Activated naive CD4-positive, alpha-beta T cell treated with anti-CD3 and anti-CD28 coated beads, Interleukin-2, amount 50 U/mL, for 16 hours (primary cell): Measurements from ENCODE around the gene TAF12.
A peak's percentile ranks its signal among the peaks of the same experiment; 100 is the strongest.
"Not testable (repeated sequence)": the region's sequence is repeated elsewhere in the genome, so short reads cannot be mapped to it uniquely, and the experiment has no call there.

Experiments used
- DNase-seq: peaks from one replicate; pipeline ENCODE4 v3.0.0-alpha.2; 2020

Gene TAF12

GRCh38 chr1:28642056-28642846 is 616 bp downstream of the TAF12 start:
- no peak for DNase-seq

GRCh38 chr1:28640766-28641165 is 2.1 kb downstream of the TAF12 start:
- peak; percentile 25 for DNase-seq

GRCh38 chr1:28632560-28632959 is 10.3 kb downstream of the TAF12 start:
- DNase-seq: no peak

GRCh38 chr1:28631713-28632112 is 11.2 kb downstream of the TAF12 start:
- no peak for DNase-seq

- DNase-seq: no peak
Measured at GRCh38 chr1:28613175-28613574, 29.7 kb downstream of the TAF12 start.

GRCh38 chr1:28606771-28607170 is 36.1 kb downstream of the TAF12 start:
- no peak for DNase-seq

- no peak for DNase-seq
Measured at GRCh38 chr1:28604962-28605361, 37.9 kb downstream of the TAF12 start.

- DNase-seq: no peak
Measured at GRCh38 chr1:28604411-28604810, 38.5 kb downstream of the TAF12 start.

- peak; percentile 29 for DNase-seq
Measured at GRCh38 chr1:28602536-28603439, 40.1 kb downstream of the TAF12 start.

GRCh38 chr1:28601696-28602095 is 41.2 kb downstream of the TAF12 start:
- no peak for DNase-seq

- DNase-seq: not testable (repeated sequence)
Measured at GRCh38 chr1:28596276-28596675, 46.6 kb downstream of the TAF12 start.

- DNase-seq: no peak
Measured at GRCh38 chr1:28595412-28596191, 47.3 kb downstream of the TAF12 start.

GRCh38 chr1:28594686-28595411 is 48.0 kb downstream of the TAF12 start:
- not testable (repeated sequence) for DNase-seq

- not testable (repeated sequence) for DNase-seq
Measured at GRCh38 chr1:28593988-28594356, 48.9 kb downstream of the TAF12 start.

GRCh38 chr1:28592321-28593071 is 50.4 kb downstream of the TAF12 start:
- no peak for DNase-seq

GRCh38 chr1:28591708-28592320 is 51.1 kb downstream of the TAF12 start, which contains the start of gene RAB42:
Gene RAB42 (plus strand): TSS chr1:28592265. CDS start chr1:28592512, 247 bp downstream.
- peak; percentile 19 for DNase-seq

- DNase-seq: not testable (repeated sequence)
Measured at GRCh38 chr1:28586585-28587391, 56.1 kb downstream of the TAF12 start.

GRCh38 chr1:28582248-28582615 is 60.6 kb downstream of the TAF12 start:
- DNase-seq: no peak

GRCh38 chr1:28581531-28582247 is 61.2 kb downstream of the TAF12 start:
- DNase-seq: peak; percentile 92
